Measurements from ENCODE around the gene FBXL15.

- TF ChIP-seq POLR2A (IDR thresholded peaks at IDR 0.05): no peak
- TF ChIP-seq, protein P1, sequence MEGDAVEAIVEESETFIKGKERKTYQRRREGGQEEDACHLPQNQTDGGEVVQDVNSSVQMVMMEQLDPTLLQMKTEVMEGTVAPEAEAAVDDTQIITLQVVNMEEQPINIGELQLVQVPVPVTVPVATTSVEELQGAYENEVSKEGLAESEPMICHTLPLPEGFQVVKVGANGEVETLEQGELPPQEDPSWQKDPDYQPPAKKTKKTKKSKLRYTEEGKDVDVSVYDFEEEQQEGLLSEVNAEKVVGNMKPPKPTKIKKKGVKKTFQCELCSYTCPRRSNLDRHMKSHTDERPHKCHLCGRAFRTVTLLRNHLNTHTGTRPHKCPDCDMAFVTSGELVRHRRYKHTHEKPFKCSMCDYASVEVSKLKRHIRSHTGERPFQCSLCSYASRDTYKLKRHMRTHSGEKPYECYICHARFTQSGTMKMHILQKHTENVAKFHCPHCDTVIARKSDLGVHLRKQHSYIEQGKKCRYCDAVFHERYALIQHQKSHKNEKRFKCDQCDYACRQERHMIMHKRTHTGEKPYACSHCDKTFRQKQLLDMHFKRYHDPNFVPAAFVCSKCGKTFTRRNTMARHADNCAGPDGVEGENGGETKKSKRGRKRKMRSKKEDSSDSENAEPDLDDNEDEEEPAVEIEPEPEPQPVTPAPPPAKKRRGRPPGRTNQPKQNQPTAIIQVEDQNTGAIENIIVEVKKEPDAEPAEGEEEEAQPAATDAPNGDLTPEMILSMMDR (IDR thresholded peaks at IDR 0.05 in 4 of 5, conservative IDR thresholded peaks at IDR 0.05 in 1 of 5): no peak
Observed at GRCh38 chr10:102382871-102383270, 37.8 kb upstream of the FBXL15 start.
